GM21367 (cell line): ENCODE data around the gene PDPR.
"Not testable (repeated sequence)": the region's sequence is repeated elsewhere in the genome, so short reads cannot be mapped to it uniquely, and the experiment has no call there.

Source experiments
- ATAC-seq: cut with Tn5 transposase; IDR thresholded peaks from one replicate; pipeline ENCODE4 v1.9.1; 2021; ENCODE audit not compliant: unreplicated experiment

PDPR gene

GRCh38 chr16:70127706-70128105 lies 13.6 kb downstream of the PDPR start:
- ATAC-seq = not testable (repeated sequence)

GRCh38 chr16:70128844-70129243 lies 14.7 kb downstream of the PDPR start:
- ATAC-seq = not testable (repeated sequence)

- not testable (repeated sequence) for ATAC-seq
These were observed 21.7 kb downstream of the PDPR start for GRCh38 chr16:70135796-70136195.

- not testable (repeated sequence) for ATAC-seq
These were observed 22.5 kb downstream of the PDPR start for GRCh38 chr16:70136595-70136994.

- ATAC-seq = not testable (repeated sequence)
These were observed 28.6 kb downstream of the PDPR start for GRCh38 chr16:70142739-70143138.

- not testable (repeated sequence) for ATAC-seq
These were observed 29.2 kb downstream of the PDPR start for GRCh38 chr16:70143231-70143895.

GRCh38 chr16:70147853-70148252 lies 33.7 kb downstream of the PDPR start:
- not testable (repeated sequence) for ATAC-seq

- ATAC-seq = not testable (repeated sequence)
These were observed 34.3 kb downstream of the PDPR start for GRCh38 chr16:70148453-70148852.

GRCh38 chr16:70149296-70149695 lies 35.2 kb downstream of the PDPR start:
- ATAC-seq = not testable (repeated sequence)

- no peak for ATAC-seq
These were observed 37.3 kb downstream of the PDPR start for GRCh38 chr16:70151391-70151790.

GRCh38 chr16:70151941-70152509 lies 37.9 kb downstream of the PDPR start:
- ATAC-seq = no peak

- ATAC-seq = no peak
These were observed 38.6 kb downstream of the PDPR start for GRCh38 chr16:70152578-70153302.

GRCh38 chr16:70154736-70155135 lies 40.6 kb downstream of the PDPR start:
- not testable (repeated sequence) for ATAC-seq

- no peak for ATAC-seq
These were observed 42.3 kb downstream of the PDPR start for GRCh38 chr16:70156207-70156978.

- ATAC-seq = no peak
These were observed 43.0 kb downstream of the PDPR start for GRCh38 chr16:70157105-70157476.

GRCh38 chr16:70157477-70158260 lies 43.5 kb downstream of the PDPR start:
- no peak for ATAC-seq

GRCh38 chr16:70158261-70158939 lies 44.3 kb downstream of the PDPR start:
- no peak for ATAC-seq

- ATAC-seq = no peak
These were observed 45.5 kb downstream of the PDPR start for GRCh38 chr16:70159355-70160348.

- no peak for ATAC-seq
These were observed 46.3 kb downstream of the PDPR start for GRCh38 chr16:70160388-70160787.
